ENCODE data around the gene BABAM2. TPM values are rescaled to one million over a fixed set of nuclear protein-coding genes. Genes with fewer than 3 reads are reported as not detected.

The BABAM2 gene
- polyA plus RNA-seq, 3 donors: 33.2 to 52.8 (median 49.3) TPM

DNA sequence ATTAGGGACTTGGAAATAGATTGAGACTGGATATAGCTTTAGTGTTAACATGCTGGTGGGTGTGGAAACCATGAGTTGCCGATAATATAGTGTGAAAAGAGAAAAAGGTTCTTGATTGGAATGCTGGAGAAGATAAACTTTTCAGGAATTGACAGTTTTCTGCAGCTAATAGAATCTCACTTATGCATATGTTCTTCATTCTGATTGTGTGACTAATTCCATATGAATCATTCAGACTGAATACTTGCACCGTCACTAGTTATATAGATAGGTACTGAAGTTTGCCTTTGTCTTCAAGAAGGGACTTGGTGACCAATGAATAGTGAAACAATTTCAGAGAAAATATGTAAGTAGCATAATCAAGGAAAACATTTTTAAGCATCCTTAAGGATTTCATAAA lies 276.4 kb downstream of the BABAM2 start:
- WGBS (ENCODE audit: insufficient coverage): 100% methylated on average over 1 of the region's 2 CpGs
- no peak overlapping the region for H3K4me3 Mint-ChIP-seq
- TF ChIP-seq, protein P1, sequence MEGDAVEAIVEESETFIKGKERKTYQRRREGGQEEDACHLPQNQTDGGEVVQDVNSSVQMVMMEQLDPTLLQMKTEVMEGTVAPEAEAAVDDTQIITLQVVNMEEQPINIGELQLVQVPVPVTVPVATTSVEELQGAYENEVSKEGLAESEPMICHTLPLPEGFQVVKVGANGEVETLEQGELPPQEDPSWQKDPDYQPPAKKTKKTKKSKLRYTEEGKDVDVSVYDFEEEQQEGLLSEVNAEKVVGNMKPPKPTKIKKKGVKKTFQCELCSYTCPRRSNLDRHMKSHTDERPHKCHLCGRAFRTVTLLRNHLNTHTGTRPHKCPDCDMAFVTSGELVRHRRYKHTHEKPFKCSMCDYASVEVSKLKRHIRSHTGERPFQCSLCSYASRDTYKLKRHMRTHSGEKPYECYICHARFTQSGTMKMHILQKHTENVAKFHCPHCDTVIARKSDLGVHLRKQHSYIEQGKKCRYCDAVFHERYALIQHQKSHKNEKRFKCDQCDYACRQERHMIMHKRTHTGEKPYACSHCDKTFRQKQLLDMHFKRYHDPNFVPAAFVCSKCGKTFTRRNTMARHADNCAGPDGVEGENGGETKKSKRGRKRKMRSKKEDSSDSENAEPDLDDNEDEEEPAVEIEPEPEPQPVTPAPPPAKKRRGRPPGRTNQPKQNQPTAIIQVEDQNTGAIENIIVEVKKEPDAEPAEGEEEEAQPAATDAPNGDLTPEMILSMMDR (IDR thresholded peaks at IDR 0.05): no peak
- H3K9me3 Mint-ChIP-seq: peaks cover 0 to 1% (median 0%) of the 10 kb centered on the region in 7 donors
- Histone ChIP-seq H3K79me2 (ENCODE audit: insufficient read depth, low read length) (no peaks in the 10 kb centered on the region), H3K27me3 (ENCODE audit: control insufficient read depth in 2 of 2, insufficient read depth in 2 of 2, low read length in 2 of 2) (no peaks in the 10 kb centered on the region), H3K9me3 (replicated peaks in 1 of 2; ENCODE audit: control insufficient read depth in 1 of 2, insufficient read depth in 1 of 2, low read length in 2 of 2) (no peaks in the 10 kb centered on the region), H2AFZ (ENCODE audit: insufficient read depth, low read depth, low read length, poor library complexity, severe bottlenecking) (no peak overlapping the region), H3K4me2 (replicated peaks; ENCODE audit: extremely low read depth, low read length, poor library complexity, severe bottlenecking) (no peak overlapping the region), H3K4me3 (replicated peaks in 1 of 3; ENCODE audit: low read depth in 2 of 3, low read length in 3 of 3) (no peak overlapping the region), H3K27ac (ENCODE audit: low read depth in 1 of 2, low read length in 2 of 2) (no peak overlapping the region), H3K36me3 (replicated peaks in 1 of 2; ENCODE audit: control insufficient read depth in 1 of 2, insufficient read depth in 2 of 2, low read length in 2 of 2) (no peaks in the 10 kb centered on the region), H3K4me1 (ENCODE audit: control insufficient read depth in 1 of 2, insufficient read depth in 2 of 2, low read length in 2 of 2) (no peaks in the 10 kb centered on the region), H4K20me1 (ENCODE audit: insufficient read depth, low read length) (no peaks in the 10 kb centered on the region), H3K9ac (ENCODE audit: insufficient read depth, low read length, poor library complexity, severe bottlenecking) (no peak overlapping the region)
- H3K4me1 Mint-ChIP-seq: no peaks in the 10 kb centered on the region
- no peaks in the 10 kb centered on the region for H3K27me3 Mint-ChIP-seq (ENCODE audit: low read depth in 3 of 3)
- DNase-seq: no peak
- H3K27ac Mint-ChIP-seq: no peak overlapping the region
- intact Hi-C loops (cut with micrococcal nuclease): no loop called here
- H3K36me3 Mint-ChIP-seq: peaks cover 11 to 14% of the 10 kb centered on the region in 2 donors

DNA sequence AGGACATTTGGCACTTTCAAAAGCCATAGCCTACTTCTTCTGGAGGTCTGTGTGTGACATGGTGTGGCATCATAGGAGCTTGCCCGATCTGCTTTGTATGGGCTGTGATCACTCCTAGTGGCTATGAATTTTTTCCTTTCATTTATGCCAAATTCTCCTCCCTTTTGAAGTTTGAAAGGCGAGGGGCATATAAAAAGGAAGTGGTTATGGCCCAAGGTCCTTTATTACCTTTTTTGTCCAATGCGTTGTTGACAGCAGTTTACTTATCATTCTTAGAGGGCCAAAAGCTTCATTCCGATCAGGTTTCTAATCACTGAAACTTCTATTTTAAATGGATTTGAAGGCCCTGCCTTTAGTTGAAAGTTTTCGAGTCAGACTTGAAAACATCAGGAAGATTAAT lies 277.8 kb downstream of the BABAM2 start:
- Histone ChIP-seq H3K9ac (ENCODE audit: insufficient read depth, low read length, poor library complexity, severe bottlenecking) (no peak overlapping the region), H3K4me3 (replicated peaks in 1 of 3; ENCODE audit: low read depth in 2 of 3, low read length in 3 of 3) (no peak overlapping the region), H3K4me2 (replicated peaks; ENCODE audit: extremely low read depth, low read length, poor library complexity, severe bottlenecking) (no peak overlapping the region), H3K36me3 (replicated peaks in 1 of 2; ENCODE audit: control insufficient read depth in 1 of 2, insufficient read depth in 2 of 2, low read length in 2 of 2) (no peaks in the 10 kb centered on the region), H3K79me2 (ENCODE audit: insufficient read depth, low read length) (no peaks in the 10 kb centered on the region), H2AFZ (ENCODE audit: insufficient read depth, low read depth, low read length, poor library complexity, severe bottlenecking) (no peak overlapping the region), H3K9me3 (replicated peaks in 1 of 2; ENCODE audit: control insufficient read depth in 1 of 2, insufficient read depth in 1 of 2, low read length in 2 of 2) (no peaks in the 10 kb centered on the region), H4K20me1 (ENCODE audit: insufficient read depth, low read length) (no peaks in the 10 kb centered on the region), H3K27ac (ENCODE audit: low read depth in 1 of 2, low read length in 2 of 2) (no peak overlapping the region), H3K4me1 (ENCODE audit: control insufficient read depth in 1 of 2, insufficient read depth in 2 of 2, low read length in 2 of 2) (no peaks in the 10 kb centered on the region), H3K27me3 (ENCODE audit: control insufficient read depth in 2 of 2, insufficient read depth in 2 of 2, low read length in 2 of 2) (no peaks in the 10 kb centered on the region)
- H3K27ac Mint-ChIP-seq: no peak overlapping the region
- TF ChIP-seq, protein P1 (IDR thresholded peaks at IDR 0.05): no peak
- intact Hi-C loops (cut with micrococcal nuclease): no loop called here
- H3K4me3 Mint-ChIP-seq: no peak overlapping the region
- DNase-seq: no peak
- H3K27me3 Mint-ChIP-seq (ENCODE audit: low read depth in 3 of 3): no peaks in the 10 kb centered on the region
- no peaks in the 10 kb centered on the region for H3K4me1 Mint-ChIP-seq
- H3K36me3 Mint-ChIP-seq: peaks cover 10 to 18% of the 10 kb centered on the region in 2 donors
- WGBS (ENCODE audit: insufficient coverage): 88% methylated on average over 1 of the region's 5 CpGs
- H3K9me3 Mint-ChIP-seq: peaks cover 0 to 2% (median 0%) of the 10 kb centered on the region in 7 donors
